Left renal pelvis (tissue), 4 donors: Measurements from ENCODE around the gene AP3D1. TPM values are rescaled to one million over a fixed set of nuclear protein-coding genes. Genes with fewer than 3 reads are reported as not detected.
A peak's percentile ranks its signal among the peaks of the same experiment; 100 is the strongest.
"Not testable (repeated sequence)": the region's sequence is repeated elsewhere in the genome, so short reads cannot be mapped to it uniquely, and the experiment has no call there.

Source experiments
- DNase-seq, 4 donors: peaks; one replicate each; pipeline ENCODE4 v3.0.0-alpha.2; 2013; ENCODE audit warnings: low read depth in 4 of 4, low spot score in 3 of 4
- polyA plus RNA-seq, 4 donors: library from polyadenylated mRNA; unstranded; fragments of 120-200 nt; gene quantifications; one replicate each; pipeline ENCODE4 v1.2.1, GENCODE V29; 2013; ENCODE audit not compliant: insufficient read length in 4 of 4

Gene AP3D1
- 100 to 1,000 TPM in 2 of 4 donors, 10 to 100 TPM in 2; 80.3 to 113 (median 98.6) TPM for polyA plus RNA-seq

- peak; percentile 99 for DNase-seq
Measured at GRCh38 chr19:2151339-2152229, at the start of gene AP3D1. Gene AP3D1, minus strand, starts transcription at chr19:2151566. Its CDS starts 232 bp downstream, at chr19:2151334.

DNA sequence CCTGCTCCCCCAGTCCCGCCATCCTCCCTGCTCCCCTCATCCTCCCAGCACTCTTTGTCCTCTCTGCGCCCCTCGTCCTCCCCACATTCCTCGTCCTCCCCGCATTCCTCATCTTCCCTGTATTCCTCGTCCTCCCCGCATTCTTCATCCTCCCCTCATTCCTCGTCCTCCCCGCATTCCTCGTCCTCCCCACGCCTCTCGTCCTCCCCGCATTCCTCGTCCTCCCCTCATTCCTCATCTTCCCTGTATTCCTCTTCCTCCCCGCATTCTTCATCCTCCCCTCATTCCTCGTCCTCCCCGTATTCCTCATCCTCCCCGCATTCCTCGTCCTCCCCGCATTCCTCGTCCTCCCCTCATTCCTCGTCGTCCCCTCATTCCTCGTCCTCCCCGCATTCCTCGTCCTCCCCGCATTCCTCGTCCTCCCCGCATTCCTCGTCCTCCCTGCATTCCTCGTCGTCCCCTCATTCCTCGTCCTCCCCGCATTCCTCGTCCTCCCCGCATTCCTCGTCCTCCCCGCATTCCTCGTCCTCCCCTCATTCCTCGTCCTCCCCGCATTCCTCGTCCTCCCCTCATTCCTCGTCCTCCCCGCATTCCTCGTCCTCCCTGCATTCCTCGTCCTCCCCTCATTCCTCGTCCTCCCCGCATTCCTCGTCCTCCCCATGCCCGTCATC is 49.4 kb upstream of the AP3D1 start:
- DNase-seq, result not testable (repeated sequence)

DNA sequence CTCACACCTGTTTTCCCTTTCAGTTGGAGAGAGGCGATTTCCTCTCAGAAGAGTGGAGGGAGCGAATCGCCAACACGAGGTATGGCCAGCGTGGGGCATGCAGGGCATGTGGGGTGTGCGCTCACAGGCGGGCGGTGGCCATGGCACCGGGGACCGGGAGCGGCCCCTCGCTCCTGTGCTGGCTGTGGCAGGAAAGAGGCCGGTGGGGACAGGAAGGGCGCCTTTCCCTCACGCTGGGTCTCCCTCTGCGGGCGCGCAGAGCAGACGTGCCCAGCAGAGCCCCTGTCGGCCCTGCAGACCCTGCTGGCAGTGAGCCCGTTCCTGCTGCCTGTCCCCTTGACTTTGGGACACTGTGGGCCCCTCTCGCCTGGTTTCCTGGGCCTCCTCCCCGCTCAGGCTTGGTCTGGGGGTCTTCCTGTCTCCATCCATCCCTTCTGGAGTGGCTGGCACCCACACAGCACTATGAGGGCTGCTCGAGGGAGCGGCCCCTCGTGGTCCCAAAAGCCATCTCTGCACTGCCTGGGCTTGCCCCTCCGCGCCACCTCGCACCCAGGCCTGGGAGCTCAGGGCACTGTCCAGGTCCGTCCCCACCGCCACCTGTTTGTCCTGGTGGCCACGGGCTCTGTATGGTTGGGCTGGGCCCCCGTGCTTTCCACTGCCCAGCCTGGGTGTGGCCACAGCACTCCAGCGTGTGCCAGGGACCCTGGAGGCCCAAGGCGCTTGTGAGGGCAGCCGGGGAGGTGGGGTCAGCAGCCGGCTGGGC is 48.7 kb upstream of the AP3D1 start:
- no peak for DNase-seq

- no peak for DNase-seq
Measured at GRCh38 chr19:2199215-2199614, 47.8 kb upstream of the AP3D1 start.

GRCh38 chr19:2198317-2198716 is 47.0 kb upstream of the AP3D1 start:
- no peak for DNase-seq

DNA sequence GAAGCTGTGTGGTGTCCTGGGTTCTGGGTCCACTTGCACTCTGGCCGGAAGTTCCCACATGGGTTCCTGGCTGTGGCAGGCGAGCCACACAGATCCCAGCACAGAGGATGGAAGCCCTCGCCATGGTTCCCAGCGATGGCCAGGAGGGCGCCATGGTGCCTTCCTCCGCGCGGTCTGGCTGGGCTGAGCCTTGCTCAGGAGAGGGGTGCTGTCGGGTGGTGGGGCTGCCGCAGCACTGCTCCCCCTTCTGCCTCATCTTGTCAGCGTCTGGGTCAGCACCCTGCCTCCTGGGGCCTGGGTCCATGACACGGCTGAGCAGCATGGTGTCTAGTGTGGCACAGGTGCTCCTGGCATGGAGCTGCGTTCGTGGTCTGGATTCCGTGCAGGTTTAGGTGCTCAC is 45.9 kb upstream of the AP3D1 start:
- no peak for DNase-seq

DNA sequence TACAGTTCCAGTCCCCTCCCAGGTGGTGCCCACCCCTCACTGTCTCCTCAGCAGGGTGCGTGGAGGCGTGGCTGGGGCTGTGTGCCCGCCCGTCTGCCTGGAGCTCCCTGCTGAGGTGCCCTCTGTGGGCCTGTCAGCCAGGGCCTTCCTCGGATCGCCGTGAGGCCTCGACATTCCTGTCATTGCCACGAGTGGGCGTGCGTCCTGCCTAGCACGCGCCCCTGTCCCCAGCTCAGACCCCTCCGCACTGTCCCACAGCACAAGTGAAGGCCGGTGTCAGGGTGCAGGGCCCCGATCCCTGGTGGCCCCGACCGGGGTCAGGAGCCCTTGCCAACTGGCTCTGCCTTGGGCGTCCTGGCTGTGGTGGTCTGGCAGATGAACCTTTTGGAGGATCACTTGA is 44.5 kb upstream of the AP3D1 start:
- no peak for DNase-seq

DNA sequence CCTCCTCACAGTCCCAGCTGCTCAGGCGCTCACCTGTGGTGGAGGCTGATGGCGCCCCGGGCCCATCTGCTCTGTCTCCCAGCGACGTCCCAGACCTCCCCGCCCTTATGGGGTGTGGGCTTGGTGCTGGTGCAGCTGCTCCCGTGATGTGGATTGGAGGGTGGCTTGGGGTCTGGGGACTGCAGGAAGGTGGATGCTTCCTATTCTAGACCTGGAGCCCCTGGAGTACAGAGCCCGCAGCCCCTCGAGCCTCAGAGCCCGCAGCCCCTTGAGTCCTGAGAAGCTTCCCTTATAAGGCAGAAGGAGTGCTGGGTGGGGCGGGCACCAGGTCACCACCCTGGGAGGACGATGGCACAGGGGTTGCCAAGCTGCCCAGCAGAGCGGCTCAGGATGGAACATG is 44.0 kb upstream of the AP3D1 start:
- no peak for DNase-seq

DNA sequence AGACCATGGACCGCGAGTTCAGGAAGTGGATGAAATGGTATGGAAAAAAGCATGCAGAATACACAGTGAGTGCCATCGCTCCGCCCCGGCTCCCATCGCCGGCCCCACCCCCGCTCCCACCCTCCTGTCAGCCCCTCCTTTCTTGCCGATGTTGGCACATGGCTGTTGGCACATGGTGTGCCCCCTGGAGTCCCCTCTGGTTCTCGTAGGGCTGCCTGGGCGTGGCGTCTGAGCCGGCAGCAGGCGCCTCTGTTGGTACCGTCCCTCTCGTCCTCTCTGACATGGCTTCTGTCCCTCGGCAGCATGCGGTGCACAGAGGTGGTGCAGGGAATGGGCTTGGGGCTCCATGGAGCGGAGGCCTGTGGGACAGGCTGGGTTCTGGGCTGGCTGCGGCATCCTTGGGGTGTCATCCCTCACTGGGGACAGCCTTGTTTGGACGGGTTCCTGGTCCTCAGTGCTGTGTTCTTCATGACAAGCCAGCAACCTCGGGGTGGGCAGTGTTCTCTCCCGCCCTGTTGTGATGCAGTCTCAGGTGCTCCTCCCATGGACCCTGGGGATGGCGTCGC is 43.2 kb upstream of the AP3D1 start:
- no peak for DNase-seq

DNA sequence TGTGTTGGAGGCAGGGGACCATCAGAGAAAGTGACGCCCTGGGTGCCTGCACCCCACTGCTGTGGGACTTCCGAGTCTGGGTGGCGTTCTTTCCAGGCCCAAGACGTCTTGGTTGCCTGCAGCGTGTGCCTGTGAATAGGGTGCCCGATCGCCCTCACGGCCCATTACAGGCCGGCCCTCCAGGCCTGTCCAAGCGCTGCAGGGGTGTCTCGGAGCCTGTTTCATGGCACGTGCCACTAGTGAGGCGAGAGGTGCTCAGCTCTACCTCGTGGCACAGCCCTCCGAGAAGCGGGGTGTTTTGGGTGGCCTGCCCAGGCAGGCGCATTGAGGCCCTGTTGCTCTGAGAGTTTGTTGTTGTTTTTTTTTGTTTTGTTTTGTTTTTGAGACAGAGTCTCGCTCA is 42.4 kb upstream of the AP3D1 start:
- no peak for DNase-seq

DNA sequence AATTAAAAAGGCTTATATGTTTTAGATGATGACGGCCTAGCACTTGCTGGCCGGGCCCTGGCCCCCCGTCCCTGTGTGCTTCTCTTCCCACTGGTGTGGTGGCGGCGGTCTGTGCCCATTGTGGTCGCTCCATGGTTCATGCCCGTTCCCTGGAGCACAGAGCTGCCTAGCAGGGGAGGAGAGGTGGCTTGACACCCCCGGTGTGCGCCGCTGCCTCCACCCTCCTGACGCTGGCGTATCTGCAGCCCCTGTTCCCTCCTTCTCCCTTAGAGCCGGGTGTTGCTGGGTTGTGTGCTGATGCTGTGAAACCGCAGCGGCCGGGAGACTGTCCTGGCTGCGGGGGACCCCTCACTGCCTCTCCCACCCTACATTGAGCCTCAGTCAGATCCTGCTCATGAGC is 41.5 kb upstream of the AP3D1 start:
- DNase-seq, result no peak

DNA sequence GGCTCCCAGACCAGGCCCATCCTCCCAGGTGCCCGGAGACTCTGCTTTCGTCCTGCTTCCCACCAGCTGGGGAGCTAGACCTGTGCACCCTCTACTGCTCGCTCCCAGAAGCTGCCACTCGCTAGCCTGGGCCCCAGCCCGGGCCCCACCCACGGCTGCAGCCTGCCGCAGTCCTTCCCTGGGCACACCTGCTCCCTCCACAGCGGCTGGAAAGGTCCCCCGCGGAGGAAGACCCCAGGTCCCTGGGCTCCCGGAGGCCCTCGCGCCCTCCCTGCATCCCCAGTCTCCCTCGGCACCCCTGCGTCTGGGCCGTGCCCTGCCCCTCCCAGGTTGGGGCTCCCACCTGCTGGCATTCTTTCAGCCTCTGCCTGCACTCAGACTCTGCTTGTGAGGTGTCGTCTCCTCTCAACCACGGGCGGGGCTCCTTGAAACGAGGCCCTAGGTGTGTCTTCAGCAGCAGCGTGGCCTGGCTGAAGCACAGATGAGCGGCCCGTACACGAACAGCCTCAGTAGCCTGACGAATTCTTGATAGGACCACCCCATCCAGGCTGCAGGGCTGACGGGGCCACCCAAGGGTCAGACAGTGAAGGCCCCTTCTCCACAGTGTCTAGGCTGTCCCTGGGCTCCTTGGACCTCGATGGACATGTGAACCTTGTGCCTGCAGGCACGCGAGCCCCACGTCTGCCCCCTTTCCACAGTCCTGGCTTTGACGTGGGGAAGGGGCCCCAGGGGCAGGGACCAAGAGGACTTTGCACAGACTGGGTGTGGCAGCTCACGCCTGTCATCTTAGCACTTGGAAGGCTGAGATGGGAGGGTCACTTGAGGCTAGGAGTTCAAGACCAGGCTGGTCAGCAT is 40.3 kb upstream of the AP3D1 start:
- no peak for DNase-seq

DNA sequence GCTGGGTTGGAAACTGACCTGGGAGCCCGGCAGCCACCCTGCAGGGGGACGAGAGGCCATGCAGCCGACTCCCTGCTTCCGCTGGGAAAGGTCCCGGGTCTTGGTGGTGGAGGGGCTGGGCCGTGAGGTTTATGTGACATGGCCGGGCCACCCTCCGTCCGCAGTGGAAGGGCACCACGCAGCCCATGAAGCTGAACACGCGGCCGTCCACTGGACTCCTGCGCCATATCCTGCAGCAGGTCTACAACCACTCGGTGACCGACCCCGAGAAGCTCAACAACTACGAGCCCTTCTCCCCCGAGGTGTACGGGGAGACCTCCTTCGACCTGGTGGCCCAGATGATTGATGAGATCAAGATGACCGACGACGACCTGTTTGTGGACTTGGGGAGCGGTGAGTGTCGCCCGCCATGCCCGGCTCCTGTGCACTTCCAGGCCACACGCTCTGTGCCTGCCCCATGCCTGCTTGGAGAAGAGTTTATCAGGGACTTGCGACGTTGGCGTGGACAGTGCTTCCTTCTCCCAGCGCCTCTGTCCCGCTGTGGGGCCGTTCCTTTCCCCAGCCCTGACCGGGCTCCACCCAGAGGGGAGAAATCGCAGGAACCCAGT is 39.6 kb upstream of the AP3D1 start:
- no peak for DNase-seq

- no peak for DNase-seq
Measured at GRCh38 chr19:2189880-2190279, 38.5 kb upstream of the AP3D1 start.

DNA sequence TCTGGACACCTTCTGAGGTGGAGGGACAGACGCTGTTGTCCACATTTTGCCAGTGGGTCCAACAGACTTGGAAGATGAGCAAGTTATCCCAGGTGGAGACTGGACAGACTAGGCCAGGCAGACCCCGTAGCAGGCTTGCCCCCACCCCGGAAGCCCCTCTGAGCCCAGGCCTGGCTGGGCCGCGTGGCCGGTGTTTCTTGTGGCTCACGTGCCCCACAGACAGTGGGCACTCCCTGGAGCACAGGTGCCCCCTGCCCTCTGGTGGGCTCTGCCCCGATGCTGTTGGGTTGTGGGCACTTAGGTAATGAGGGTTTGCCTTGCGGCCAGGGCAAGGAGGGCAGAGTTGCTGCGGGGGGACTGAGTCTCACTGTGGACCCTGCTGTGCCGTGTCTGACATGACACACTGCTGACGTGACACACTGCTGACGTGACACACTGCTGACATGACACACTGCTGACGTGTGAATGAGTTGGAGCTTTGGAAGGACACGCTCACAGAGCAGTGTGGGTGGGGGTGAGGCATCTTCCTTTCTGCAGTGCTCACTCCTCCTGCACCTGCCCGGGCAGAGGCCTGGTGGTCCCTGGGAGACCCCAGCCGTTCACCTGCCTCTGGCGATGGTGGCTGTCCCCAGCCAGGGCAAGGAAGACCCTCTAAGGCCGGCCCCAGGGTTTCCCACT is 37.5 kb upstream of the AP3D1 start:
- no peak for DNase-seq

DNA sequence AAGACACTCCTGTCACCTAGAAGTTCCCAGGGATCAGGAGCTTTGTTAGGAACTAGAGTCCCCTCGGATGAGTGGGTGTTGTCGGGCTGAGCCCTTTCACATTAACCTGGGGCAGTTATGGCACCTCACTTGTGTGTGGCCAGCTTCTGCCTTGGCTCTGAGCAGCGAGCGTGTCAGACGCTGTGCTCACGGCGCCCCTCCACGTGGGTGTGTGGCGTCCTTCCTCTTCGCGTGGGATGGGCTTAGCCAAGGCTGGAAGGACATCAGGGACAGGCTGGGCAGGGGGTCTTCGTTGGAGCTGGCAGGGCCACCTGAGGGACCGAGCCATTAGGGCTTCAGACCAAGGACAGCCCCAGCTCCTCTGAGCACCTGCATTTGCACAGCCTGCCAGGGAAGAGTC is 35.8 kb upstream of the AP3D1 start:
- DNase-seq, result no peak

DNA sequence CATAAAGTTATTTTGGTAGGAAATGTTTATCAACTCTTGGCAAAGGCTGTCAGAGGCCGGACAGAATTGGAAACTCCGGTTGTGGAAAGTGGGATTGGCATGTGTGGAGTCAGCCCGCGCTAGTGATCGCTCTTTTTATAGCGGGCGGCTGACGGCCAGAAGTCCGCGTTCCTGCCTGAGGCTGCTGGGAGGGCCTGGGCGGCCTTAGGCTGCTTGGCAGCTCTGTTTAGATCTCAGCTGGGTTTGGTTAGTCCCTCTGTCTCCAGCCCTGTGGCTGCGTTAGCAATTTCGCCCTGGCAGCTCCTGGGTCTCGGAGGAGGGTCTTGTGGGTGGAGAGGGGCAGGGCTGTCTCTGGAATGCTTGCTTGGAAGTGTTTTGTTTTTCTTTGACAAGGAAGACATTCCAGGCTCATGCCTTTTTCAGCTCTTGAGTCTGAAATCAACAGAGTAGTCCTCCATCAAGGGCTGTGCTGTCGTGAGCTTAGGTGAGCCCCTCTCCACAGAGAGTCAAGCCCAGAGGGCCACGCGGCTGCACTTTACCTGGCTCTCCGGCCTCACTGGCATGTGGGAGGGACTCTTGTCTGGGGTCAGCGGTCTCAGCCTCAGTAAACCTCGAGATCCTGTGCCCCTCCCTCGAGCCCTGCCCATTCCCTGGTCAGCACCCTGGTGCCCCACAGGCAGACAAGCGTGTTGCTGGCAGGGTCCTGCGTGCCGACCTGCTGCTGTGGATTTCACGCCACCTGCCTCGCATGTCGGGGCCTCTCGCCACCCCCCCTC is 34.9 kb upstream of the AP3D1 start:
- no peak for DNase-seq

- DNase-seq, result no peak
Measured at GRCh38 chr19:2185734-2186070, 34.3 kb upstream of the AP3D1 start.
